Tibial nerve (tissue), 4 donors: ENCODE data around the gene TOR2A. TPM values are rescaled to one million over a fixed set of nuclear protein-coding genes. Genes with fewer than 3 reads are reported as not detected.

Experiments used
- DNase-seq, 2 donors: peaks; one replicate each; pipeline ENCODE4 v3.0.0-alpha.2; 2019; ENCODE audit warnings: low spot score in 2 of 2
- H3K27ac ChIP-seq, 4 donors: fragments of 200-600 bp; sonication (generic) in 3 of 4; one replicate each; pipeline ENCODE4 v1.5.1; 2017 to 2019; ENCODE audit warnings: mild to moderate bottlenecking in 1 of 4
- H3K27me3 ChIP-seq, 2 donors: fragments of 200-600 bp; sonication (generic) in 1 of 2; one replicate each; pipeline versions ENCODE4 v1.5.1 to v1.6.0; 2017 to 2019
- H3K36me3 ChIP-seq, 3 donors: fragments of 200-600 bp; sonication (generic); one replicate each; pipeline ENCODE4 v1.5.1; 2018 to 2019
- H3K4me1 ChIP-seq, 4 donors: fragments of 200-600 bp; sonication (generic) in 3 of 4; one replicate each; pipeline ENCODE4 v1.5.1; 2017 to 2019
- H3K4me3 ChIP-seq, 4 donors: fragments of 200-600 bp; sonication (generic) in 3 of 4; one replicate each; pipeline ENCODE4 v1.5.1; 2017 to 2019; ENCODE audit warnings: mild to moderate bottlenecking in 1 of 4, moderate library complexity in 1 of 4
- H3K9me3 ChIP-seq, 4 donors: fragments of 200-600 bp; sonication (generic) in 3 of 4; one replicate each; pipeline ENCODE4 v1.5.1; 2017 to 2019
- CTCF ChIP-seq, 5 experiments: fragments of 200-600 bp in 3 of 5; fragments of 450-650 bp in 2 of 5; sonication (generic) in 3 of 5; IDR thresholded peaks; one replicate each; pipeline ENCODE4 v1.5.1; 2016 to 2019; ENCODE audit warnings: antibody characterized with exemption in 5 of 5, mild to moderate bottlenecking in 3 of 5, moderate library complexity in 2 of 5
- EP300 ChIP-seq, 2 donors: sonication (generic); formaldehyde crosslinking; IDR thresholded peaks; one replicate each; pipeline ENCODE4 v1.6.1; 2017; ENCODE audit warnings: antibody characterized with exemption in 2 of 2, mild to moderate bottlenecking in 1 of 2
- POLR2A ChIP-seq, 2 donors: fragments of 450-650 bp; IDR thresholded peaks; one replicate each; pipeline ENCODE4 v1.6.1; 2017; ENCODE audit warnings: antibody characterized with exemption in 2 of 2, mild to moderate bottlenecking in 2 of 2, moderate library complexity in 2 of 2
- WGBS, 2 donors: methylation state at CpG; one replicate each; pipeline ENCODE4 v1.1.5; 2018; 5-methylcytosine and 5-hydroxymethylcytosine counted together
- total RNA-seq, 4 donors: library from RNA; depleted of rRNA; stranded (reverse); fragments of >200 nt; gene quantifications; one replicate each; pipeline ENCODE4 v1.1.0, GENCODE V29; 2016

The TOR2A gene
- total RNA-seq, 4 donors from 2014 or later = 13.3 to 15.3 (median 14.4) TPM

- DNase-seq = no peak
- WGBS, 2 donors = 59 to 71% methylated on average over 5 of the region's 5 CpGs
- Histone ChIP-seq H3K36me3 (no peaks in the 10 kb centered on the region), H3K4me3 (peak overlapping the region in 2 of 4 donors; percentile 13 to 33), H3K9me3 (no peaks in the 10 kb centered on the region), H3K4me1 (peaks cover 0 to 35% (median 17%) of the 10 kb centered on the region in 4 donors), H3K27ac (peak overlapping the region in 1 of 4 donors; percentile 78), H3K27me3 (no peaks in the 10 kb centered on the region)
- TF ChIP-seq CTCF (IDR thresholded peaks at IDR 0.05) = no peak
- no peak for TF ChIP-seq EP300 (IDR thresholded peaks at IDR 0.05)
Observed at GRCh38 chr9:127776924-127777289, 41.8 kb upstream of the TOR2A start.

GRCh38 chr9:127776195-127776923 is 41.3 kb upstream of the TOR2A start:
- no peak for DNase-seq
- WGBS, 2 donors = 52 to 69% methylated on average over 15 of the region's 15 CpGs
- Histone ChIP-seq H3K27me3 (no peaks in the 10 kb centered on the region), H3K36me3 (no peaks in the 10 kb centered on the region), H3K4me1 (peaks cover 0 to 40% (median 19%) of the 10 kb centered on the region in 4 donors), H3K9me3 (no peaks in the 10 kb centered on the region), H3K27ac (peak overlapping the region in 1 of 4 donors; percentile 78), H3K4me3 (peak overlapping the region in 2 of 4 donors; percentile 13 to 33)
- TF ChIP-seq POLR2A (IDR thresholded peaks at IDR 0.05) (no peak), EP300 (IDR thresholded peaks at IDR 0.05) (no peak), CTCF (IDR thresholded peaks at IDR 0.05) (no peak)

- TF ChIP-seq EP300 (IDR thresholded peaks at IDR 0.05) (no peak), CTCF (IDR thresholded peaks at IDR 0.05) (no peak)
- H3K4me3 ChIP-seq = no peak overlapping the region
- H3K9me3 ChIP-seq = no peaks in the 10 kb centered on the region
- no peak overlapping the region for H3K27ac ChIP-seq
- no peak for DNase-seq
- H3K36me3 ChIP-seq = no peaks in the 10 kb centered on the region
- peaks cover 0 to 36% (median 26%) of the 10 kb centered on the region in 4 donors for H3K4me1 ChIP-seq
- 82 to 93% methylated on average over 10 of the region's 10 CpGs for WGBS, 2 donors
- no peaks in the 10 kb centered on the region for H3K27me3 ChIP-seq
Observed at GRCh38 chr9:127773981-127774380, 38.9 kb upstream of the TOR2A start.

- Histone ChIP-seq H3K27me3 (no peaks in the 10 kb centered on the region), H3K4me3 (no peak overlapping the region), H3K4me1 (peaks cover 0 to 34% (median 24%) of the 10 kb centered on the region in 4 donors), H3K27ac (no peak overlapping the region), H3K9me3 (no peaks in the 10 kb centered on the region), H3K36me3 (no peaks in the 10 kb centered on the region)
- TF ChIP-seq POLR2A (IDR thresholded peaks at IDR 0.05) (no peak), CTCF (IDR thresholded peaks at IDR 0.05) (no peak), EP300 (IDR thresholded peaks at IDR 0.05) (no peak)
- DNase-seq = no peak
- 92 to 96% methylated on average over 3 of the region's 3 CpGs for WGBS, 2 donors
Observed at GRCh38 chr9:127773272-127773671, 38.2 kb upstream of the TOR2A start.

- no peak overlapping the region for H3K27ac ChIP-seq
- no peak for DNase-seq
- no peaks in the 10 kb centered on the region for H3K27me3 ChIP-seq
- H3K36me3 ChIP-seq = no peaks in the 10 kb centered on the region
- 96 to 97% methylated on average over 5 of the region's 5 CpGs for WGBS, 2 donors
- H3K4me3 ChIP-seq = no peak overlapping the region
- TF ChIP-seq POLR2A (IDR thresholded peaks at IDR 0.05) = no peak
- no peak for TF ChIP-seq CTCF (IDR thresholded peaks at IDR 0.05)
- TF ChIP-seq EP300 (IDR thresholded peaks at IDR 0.05) = no peak
- H3K9me3 ChIP-seq = no peaks in the 10 kb centered on the region
- H3K4me1 ChIP-seq = peaks cover 0 to 34% (median 26%) of the 10 kb centered on the region in 4 donors
Observed at GRCh38 chr9:127772603-127773002, 37.5 kb upstream of the TOR2A start.
